Measurements from ENCODE around the gene IGF2R. TPM values are rescaled to one million over a fixed set of nuclear protein-coding genes. Genes with fewer than 3 reads are reported as not detected.
"Not testable (repeated sequence)": the region's sequence is repeated elsewhere in the genome, so short reads cannot be mapped to it uniquely, and the experiment has no call there.

Gene IGF2R
- polyA plus RNA-seq, 1 donor, result 146 TPM

GRCh38 chr6:159999240-159999671 is 30.4 kb downstream of the IGF2R start:
- DNase-seq, result no peak

- DNase-seq, result no peak
Observed at GRCh38 chr6:160000280-160000704, 31.4 kb downstream of the IGF2R start.

GRCh38 chr6:160000893-160001427 is 32.1 kb downstream of the IGF2R start:
- DNase-seq, result not testable (repeated sequence)

- DNase-seq, result no peak
Observed at GRCh38 chr6:160002882-160003281, 34.0 kb downstream of the IGF2R start.

GRCh38 chr6:160004018-160004417 is 35.1 kb downstream of the IGF2R start:
- no peak for DNase-seq

GRCh38 chr6:160004419-160005175 is 35.7 kb downstream of the IGF2R start:
- DNase-seq, result no peak

GRCh38 chr6:160005211-160005610 is 36.3 kb downstream of the IGF2R start:
- DNase-seq, result no peak

GRCh38 chr6:160005861-160006540 is 37.1 kb downstream of the IGF2R start:
- DNase-seq, result peak; percentile 76

- DNase-seq, result no peak
Observed at GRCh38 chr6:160007145-160007544, 38.3 kb downstream of the IGF2R start.

- no peak for DNase-seq
Observed at GRCh38 chr6:160007611-160008010, 38.7 kb downstream of the IGF2R start.

- peak; percentile 87 for DNase-seq
Observed at GRCh38 chr6:160010067-160010466, 41.2 kb downstream of the IGF2R start.

- DNase-seq, result no peak
Observed at GRCh38 chr6:160013987-160014868, 45.3 kb downstream of the IGF2R start.

GRCh38 chr6:160014869-160015182 is 45.9 kb downstream of the IGF2R start:
- DNase-seq, result no peak

GRCh38 chr6:160015778-160016684 is 47.1 kb downstream of the IGF2R start:
- DNase-seq, result no peak

- DNase-seq, result no peak
Observed at GRCh38 chr6:160022101-160022500, 53.2 kb downstream of the IGF2R start.

- DNase-seq, result no peak
Observed at GRCh38 chr6:160022793-160023192, 53.9 kb downstream of the IGF2R start.

- no peak for DNase-seq
Observed at GRCh38 chr6:160024152-160024551, 55.3 kb downstream of the IGF2R start.

GRCh38 chr6:160027076-160027475 is 58.2 kb downstream of the IGF2R start:
- no peak for DNase-seq

GRCh38 chr6:160027931-160028330 is 59.0 kb downstream of the IGF2R start:
- no peak for DNase-seq

GRCh38 chr6:160028487-160029275 is 59.8 kb downstream of the IGF2R start:
- DNase-seq, result no peak

- DNase-seq, result no peak
Observed at GRCh38 chr6:160029525-160029924, 60.6 kb downstream of the IGF2R start.
